CMK (cell line): ENCODE measurements around the gene DAAM1.

Experiments
- DNase-seq: peaks from one replicate; pipeline ENCODE4 v3.0.0-alpha.2; 2010; ENCODE audit warnings: low read depth

The DAAM1 gene

DNA sequence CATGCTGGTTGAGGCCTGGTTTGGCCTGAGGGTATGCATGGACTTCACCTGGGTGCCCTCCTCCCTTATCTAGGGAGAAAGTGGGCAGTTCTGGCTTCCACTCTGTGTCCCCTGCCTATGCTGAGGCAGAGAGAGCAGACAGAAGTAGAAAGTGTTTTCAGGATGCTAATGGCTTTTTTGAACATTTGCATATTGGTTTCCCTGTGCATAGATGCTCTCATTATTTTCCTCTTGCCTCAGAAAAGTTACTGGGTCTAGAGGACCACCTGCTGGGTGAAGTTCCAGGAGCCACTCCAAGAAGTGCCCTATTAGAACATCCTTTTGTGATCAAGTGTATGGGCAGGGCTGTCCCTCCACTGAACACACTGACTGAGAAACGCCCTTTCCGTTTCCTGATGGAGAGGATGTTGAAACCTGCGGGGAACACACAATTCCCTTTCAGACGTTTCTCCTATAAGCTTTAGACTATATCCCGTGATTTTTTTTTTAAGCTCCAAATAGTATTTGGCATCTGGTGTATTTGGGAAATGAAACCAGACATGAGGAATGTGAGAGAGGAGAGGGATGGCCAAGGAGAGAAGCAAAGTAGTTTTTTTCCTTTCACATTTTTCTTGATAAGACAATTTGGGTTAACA lies 66.6 kb downstream of the DAAM1 start:
- DNase-seq = no peak

DNA sequence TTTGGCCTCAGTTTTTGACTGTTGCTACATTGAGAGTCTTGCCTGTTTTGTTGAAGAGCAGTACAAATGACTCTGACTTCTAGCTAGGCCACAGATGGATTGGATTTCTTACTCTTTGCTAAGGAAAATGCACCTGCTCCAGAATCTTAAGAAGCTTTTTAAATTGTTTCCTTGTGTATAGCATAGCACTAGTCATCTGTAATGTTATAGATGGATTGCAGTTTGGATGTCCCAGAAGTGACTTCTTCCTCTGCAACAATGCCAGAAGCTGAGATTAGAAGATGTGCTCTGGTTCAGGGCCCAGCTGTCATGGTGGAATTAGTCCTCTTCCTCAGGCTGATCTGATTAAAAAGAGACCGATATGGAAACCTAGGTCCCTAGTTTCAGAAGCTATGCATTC lies 67.9 kb downstream of the DAAM1 start:
- no peak for DNase-seq

DNA sequence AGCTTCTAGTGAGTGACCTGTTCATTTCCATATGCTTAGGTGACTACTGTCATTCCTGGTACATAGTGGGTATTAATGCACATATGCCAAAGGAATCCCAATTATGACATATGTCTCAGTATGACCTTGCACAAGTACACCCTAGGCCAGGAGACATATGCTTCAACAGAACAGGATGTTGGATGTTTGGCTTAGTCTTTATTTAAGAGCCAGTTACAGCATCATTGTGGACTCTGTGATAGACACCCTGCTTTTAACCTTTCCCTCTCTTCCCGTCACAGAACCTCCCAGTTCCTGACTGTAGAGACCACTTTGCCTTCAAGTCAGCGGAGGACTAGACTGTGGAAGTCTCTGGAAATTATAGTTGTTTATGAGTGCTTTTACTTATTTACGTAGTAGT lies 72.9 kb downstream of the DAAM1 start:
- no peak for DNase-seq

DNA sequence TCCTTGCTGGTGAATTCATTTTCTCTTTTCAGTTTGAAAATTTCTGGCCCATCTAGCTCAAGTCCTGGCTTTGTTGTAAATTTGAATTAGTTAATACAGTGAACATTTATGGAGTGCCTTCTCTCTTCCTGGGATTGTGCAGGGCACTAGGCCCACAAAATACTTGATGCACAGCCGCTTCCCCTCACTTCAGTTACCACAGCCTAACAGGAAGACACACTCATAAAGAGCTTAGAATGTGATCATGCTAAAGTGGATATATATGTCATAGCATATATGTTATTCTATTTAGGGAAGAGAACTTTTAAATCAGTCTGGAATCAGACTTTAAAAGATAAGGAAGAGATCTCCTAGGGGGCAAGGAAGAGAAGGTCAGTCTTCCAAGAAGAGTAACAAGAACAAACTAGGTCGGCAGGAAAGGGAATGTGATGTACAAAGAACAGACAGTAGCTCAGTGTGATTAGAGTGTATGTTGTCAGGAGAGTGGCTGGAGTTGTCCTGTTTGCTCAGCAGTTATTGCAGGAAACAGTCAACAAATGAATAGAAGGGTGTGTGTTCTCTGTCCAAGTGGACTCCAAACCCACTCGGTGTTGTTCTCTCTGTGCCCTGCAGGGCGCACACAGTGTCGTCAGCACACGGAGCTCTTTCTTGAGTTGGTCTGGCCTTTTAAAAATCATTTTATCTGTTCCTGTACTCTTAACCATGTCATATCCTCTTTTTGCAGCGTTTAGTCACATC lies 74.4 kb downstream of the DAAM1 start:
- DNase-seq = no peak

DNA sequence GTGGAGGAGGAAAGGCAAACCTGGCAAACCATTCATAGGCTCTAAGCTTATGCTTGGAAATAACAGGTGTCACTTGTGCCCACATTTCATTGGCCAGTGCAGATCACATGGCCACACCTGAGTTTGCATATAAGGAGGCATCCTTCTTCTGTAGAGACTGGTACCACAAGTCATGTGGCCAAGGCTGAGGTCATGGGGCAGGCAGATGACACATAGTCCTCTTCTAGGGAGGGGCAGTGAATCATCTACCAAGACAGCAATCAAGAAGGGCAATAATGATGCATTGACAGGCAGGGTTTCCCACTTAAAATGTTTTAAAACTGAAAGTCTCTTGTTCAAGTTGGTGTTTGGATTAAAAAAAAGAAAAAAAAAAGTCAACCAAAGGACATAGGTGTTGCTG lies 77.3 kb downstream of the DAAM1 start:
- DNase-seq = no peak

DNA sequence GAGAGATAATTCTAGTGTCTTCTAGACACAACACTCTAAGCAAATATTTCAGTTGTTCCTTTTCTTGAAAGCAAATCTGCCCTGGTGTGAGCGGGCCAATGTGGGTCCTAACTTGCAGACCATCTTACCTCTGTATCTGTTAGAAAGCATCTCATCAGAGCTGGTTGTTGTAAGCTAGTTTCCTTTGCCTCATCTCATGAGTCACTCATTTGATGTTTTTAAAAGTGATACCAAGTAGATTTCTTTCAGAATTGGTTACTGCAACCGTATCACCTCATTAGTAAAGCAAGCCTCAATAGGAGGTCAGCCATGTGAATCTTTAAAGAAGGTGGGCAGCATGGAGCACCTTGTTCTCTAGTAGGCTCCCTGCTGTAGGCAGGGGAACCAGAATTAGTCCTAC lies 78.6 kb downstream of the DAAM1 start:
- DNase-seq = no peak

DNA sequence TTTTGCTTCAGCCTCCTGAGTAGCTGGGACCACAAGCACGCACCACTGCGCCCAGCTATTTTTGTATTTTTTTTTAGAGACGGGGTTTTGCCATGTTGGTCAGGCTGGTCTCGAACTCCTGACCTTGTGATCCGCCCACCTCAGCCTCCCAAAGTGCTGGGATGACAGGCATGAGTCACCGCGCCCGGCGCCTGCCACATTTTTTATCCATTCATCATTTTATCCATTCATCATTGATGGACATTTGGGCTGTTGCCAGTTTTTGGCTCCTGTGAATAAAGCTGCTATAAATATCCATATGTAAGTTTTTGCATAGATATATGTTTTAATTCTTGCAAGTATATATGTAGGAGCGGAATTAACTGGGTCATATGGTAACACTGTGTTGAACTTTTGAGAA lies 79.5 kb downstream of the DAAM1 start:
- DNase-seq = no peak

DNA sequence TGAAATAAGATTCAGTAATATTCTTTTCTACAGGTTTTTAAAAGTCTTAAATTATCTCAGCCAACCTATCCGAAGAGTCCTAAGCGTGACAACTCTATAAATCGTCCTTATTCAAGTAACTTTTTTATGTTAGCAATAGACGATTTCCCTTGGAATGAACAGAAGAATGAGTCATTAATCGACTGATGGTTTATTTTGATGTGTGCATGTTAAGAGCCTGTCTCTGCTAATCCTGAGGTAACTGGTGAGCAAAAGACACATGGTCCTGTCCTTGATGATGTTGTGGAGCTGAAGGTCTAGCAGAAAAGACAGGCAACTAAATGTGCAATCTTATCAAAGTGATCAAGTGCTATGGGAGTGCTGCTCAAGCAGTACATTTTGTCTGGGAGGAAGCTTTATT lies 80.4 kb downstream of the DAAM1 start:
- DNase-seq = no peak

DNA sequence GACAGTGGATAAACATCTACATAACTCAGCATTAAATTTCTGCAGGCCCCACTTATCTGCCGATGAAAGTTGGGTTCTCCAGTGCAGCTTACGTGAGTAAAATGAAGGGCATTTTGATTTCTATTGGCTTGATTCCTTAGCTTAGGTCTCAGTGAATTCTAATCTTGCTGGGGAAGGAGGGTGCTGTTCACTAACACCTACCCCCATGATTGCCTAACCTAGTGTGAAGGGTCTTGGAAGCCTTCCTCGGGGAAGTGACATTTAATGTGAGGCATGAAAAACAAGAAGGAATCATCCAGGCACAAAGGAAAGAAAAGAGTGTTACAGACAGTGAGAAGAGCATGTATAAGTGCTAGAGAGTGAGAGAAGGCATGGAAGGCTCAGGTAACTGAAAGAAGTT lies 81.0 kb downstream of the DAAM1 start:
- no peak for DNase-seq

DNA sequence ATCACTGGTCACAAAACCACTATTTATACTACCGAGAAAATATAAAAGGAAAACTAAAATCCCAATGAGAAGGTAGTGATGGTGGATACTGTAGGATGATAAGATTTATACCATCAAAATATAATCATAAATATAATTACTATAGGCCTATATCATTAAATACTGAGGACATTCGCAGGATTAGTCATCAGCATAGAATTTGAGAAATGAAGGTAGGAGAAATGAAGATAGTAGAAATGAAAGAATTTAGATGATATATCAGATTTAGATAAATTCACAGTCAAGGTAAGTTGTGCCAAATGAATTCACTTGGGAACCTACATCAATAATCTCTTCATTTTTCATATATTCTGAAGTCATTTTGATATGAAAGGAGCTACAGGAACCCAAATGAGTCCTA lies 82.8 kb downstream of the DAAM1 start:
- DNase-seq = no peak

DNA sequence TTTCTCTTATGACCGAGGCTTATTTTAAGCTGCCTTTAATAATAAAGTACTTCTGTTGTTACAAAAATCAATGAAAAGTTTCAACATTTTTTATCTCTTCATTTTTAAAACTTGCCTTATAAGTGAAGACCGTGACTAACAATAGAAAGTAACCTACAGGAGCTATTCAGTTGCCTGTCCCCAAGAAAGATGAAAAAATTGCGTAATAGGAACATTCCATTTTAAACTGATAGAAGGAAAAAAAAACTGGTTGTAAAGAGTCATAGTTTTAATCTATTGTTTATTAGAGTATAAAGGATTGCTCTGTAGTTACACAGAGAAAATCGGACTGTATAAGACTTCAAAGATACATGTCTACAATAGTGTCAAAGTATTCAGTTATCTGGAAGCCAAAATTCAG lies 83.3 kb downstream of the DAAM1 start:
- DNase-seq = no peak

DNA sequence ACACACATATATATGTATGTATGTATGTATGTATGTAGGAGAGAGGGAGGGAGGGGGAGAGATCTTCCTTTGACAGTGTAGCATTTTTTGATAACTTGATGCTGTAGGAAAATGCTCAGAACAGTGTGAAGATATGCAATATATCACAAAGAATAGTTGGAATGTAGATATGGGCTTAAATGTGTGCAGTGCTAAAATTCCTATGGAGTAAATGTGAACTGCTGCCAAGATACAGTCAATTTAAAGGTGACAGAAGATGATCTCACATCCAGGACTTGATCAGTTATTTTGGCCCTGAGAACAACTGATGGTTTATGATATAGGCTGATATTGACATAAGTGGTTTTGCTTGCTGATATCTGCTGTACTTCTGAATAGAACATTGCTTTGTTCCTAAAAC lies 84.2 kb downstream of the DAAM1 start:
- no peak for DNase-seq

DNA sequence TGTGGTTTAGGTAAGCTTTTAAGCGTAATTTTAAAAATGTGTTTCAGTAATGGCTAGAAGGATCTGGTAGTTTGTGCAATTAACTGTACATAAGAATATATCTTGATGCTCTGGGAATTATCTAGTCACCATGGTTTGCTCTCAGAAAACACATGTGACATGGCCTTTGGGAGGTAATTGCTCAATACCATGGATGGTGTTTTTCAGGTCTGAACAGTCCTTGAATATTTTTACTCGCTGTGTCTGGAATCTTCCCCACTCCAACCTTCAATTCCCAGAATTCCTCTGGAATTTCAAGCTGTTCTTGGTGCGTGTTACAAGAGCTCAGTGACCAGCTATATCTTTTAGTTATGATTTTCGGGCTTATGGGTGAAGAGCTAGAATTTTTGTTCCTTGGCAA lies 85.3 kb downstream of the DAAM1 start:
- no peak for DNase-seq

DNA sequence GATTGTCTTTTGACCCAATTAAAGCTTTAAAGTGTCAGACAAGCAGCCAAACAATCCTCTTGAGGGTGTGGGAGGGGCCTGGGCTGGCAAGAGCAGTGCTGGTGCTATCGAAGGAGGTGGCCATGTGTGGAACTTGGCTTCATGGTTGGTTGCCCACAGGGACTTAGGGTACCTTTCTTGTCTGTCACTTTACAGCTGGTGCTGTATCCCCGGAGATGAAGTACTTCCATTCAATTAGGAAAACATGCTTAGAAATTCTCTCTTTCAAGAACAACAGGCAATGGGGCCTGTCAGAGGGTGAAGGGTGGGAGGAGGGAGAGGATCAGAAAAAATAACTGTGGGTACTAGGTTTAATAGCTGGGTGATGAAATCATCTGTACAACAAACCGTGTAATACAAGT lies 86.5 kb downstream of the DAAM1 start:
- DNase-seq = no peak

DNA sequence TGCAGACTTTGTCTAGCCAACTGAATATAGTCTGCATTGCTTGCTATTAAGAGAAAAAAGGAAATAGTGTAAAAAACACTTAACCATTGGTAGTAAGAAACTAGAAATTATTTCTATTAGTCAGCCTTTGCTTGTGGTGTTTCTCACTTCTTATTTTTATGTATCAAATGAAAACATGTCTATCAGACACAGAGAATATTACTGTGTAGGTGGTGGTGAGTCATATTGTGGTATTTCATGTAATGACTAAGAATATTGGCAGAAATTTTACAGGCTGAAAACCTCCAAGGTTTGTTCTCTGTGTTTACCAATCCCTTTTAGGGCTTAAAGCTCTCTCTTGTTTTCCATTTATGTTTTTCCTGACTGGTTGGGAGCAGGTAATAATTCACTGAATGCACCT lies 87.2 kb downstream of the DAAM1 start:
- no peak for DNase-seq

DNA sequence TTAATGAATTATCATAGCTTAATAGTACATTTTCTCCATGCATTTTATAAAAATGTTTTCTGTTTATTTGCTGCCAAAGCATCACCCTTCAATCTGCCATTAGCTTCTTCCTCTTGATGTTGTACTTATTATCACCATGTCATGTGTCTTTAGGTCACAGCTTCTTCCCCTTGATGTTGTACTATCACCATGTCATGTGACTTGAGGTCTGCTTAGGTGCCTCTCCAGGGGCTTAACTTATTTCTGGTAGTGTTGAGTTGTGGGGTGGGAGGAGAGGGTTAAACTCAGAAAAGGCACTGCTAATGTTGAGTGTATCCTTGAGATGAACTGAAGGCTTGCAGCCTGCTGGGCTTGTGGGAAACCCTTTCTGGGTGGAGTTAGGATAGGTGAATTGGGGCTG lies 87.8 kb downstream of the DAAM1 start:
- DNase-seq = no peak

DNA sequence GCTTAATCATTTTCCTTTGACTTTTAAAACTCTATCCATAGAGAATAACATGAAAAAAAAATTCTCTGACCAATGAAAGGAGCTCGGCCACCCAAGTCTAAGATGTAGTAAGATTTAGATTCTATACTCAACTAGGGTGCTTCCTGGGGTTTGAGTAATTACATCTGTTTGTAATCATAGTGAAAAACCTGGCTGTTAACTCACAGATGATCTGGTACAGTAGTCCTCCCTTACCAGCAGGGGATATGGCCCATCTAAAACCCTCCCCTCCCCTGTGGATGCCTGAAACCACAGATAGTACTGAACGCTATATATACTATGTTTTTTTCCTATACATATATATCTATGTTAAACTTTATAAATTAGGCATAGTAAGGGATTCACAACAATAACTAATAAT lies 89.2 kb downstream of the DAAM1 start:
- DNase-seq = no peak

DNA sequence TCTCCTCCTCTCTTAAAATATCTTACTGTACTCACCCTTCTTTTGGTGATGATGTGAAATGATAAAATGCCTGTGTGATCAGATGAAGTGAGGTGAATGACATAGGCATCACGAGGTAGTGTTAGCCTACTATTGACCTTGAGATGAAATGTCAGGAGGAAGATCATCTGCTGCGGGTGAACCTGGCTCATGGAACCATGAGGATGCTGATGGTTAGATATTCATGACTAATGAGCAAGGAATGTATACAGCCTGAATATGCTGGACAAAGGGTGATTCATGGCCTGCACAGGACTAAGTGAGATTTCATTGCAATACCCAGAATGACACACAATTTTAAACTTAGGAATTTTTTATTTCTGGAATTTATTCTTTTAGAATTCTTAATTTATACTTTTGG lies 89.6 kb downstream of the DAAM1 start:
- DNase-seq = no peak

DNA sequence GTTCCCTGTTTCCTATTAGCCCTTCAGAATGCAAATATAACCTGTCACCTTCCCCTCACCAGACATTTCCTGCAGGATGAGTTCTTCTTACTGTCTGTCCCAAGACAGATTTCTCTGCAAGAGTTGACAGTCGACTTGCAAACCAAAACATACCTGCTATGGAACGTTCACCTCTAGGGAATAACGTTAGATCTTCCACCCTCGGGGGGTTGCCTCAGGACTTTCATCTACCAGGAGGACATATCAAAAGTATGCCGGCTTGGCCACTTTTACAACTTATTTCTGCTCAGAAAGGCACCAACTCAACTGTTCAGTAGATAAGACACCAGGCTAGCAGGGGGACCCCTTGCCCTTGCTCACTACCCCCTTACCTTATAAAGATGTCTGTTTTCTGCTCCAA lies 92.5 kb downstream of the DAAM1 start:
- DNase-seq = no peak

DNA sequence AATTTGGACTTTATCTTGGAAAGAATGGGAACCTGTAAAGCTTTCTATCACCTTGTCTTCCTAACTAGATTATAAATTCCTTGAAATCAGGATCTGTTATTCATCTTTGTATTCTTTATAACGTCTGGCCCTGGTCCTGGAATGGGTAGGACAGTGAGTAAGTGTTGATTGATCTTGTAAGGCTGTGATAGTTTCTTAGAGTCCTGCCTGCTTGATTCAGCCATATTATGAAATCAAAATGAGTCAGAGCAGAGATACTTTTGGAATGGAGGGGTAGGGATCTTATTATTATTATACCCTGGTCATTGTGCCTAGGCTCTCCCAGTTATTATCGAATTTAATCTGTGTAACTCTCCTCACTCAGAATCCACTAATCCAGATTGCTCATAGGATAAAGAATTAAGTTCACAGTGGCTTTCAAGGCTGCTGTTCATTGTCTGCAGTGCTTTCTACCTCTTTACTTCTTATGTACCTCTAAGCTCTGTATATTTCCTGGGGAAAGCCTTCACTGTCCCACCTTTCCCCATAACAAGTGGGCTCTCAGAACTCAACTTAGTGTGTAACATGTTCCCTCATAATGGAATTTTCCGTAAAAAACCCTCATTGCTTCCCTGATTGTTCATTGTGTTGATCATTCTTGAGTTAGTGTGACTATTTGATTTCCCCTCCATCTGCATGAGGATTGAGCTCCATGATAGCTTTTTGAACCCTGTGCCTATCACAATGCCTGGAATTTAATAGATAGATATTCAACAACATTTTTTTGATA lies 93.3 kb downstream of the DAAM1 start:
- no peak for DNase-seq

DNA sequence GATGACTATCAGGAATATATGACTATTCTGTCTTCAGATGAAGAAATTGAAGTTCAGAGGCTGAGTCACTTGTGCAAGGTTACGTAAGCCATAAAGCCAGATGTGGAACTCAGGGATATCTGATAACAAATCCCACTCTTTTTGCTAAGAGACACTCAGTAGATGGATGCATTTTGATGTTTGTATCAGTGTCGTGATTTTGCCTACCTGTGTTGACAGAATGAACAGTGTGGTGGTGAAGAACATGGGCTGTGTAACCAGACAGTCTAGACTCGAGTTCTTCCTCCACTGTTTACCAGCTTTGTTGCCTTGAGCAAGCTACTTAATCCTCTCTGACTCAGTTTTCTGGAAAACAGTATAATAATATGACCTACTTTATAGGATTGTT lies 93.9 kb downstream of the DAAM1 start:
- DNase-seq = no peak

DNA sequence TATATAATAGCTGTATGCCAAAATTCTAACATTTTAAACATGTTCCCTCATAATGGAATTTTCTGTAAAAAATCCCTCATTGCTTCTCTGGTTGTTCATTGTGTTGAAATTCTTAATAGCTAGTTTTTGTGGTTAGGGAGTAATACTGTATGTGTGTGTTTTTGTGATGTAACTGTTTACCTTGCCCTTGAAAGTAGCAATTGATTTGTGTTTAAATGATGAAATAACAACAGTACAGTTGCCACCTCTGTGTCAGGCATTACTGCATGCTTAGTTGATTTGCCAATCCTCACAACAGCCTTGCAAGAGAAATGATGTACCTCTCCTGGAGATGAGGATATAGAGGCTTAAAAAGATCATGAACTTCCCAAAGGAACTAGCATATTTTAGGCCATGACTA lies 94.9 kb downstream of the DAAM1 start:
- no peak for DNase-seq

DNA sequence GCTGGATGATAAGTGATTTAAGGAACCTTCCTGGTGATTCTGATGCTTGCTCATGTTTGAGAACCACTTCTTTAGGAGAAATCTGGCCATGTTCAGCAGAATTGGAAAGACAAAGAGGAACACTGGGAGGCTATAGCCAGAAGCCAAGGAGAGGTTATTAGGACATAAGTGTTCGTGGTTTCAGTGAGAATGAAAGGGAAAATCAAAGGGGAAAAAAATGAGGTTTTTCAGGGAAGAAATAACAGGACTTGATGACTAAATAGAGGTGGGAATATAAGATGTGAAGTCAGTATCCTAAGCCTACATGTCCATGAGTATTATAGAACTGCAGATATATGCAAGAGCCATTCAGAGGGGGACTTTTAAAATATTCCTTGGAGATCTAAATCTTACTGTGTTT lies 95.6 kb downstream of the DAAM1 start:
- DNase-seq = no peak

DNA sequence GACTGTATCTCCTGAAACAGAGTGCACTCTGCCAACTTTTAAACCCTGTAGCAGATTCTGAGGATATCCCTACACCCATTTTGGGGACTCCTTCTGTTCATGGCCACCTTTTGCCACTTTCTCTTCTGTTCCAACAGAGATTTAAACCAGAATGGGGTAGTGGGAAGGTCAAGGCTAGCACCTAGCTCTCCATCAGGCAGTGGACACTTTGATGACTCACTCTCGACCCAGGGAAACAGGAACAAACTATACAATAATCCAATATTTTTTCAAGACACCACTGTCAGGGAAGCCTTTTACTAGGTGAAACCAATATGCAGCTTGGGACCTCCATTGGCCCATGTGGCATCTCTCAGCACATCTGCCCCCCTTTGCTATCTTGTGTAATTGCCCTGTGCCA lies 103.6 kb downstream of the DAAM1 start:
- no peak for DNase-seq
